ENCODE results near the gene CITED2.
A peak's percentile ranks its signal among the peaks of the same experiment; 100 is the strongest.
"Not testable (repeated sequence)": the region's sequence is repeated elsewhere in the genome, so short reads cannot be mapped to it uniquely, and the experiment has no call there.

The CITED2 gene

GRCh38 chr6:139374357-139375225 is at the start of gene CITED2:
CITED2 (minus strand) TSS chr6:139374648; CDS start chr6:139373944, 704 bp downstream.
- H3K4me3 ChIP-seq (ENCODE audit: low read depth, low read length), result peak within 1 kb of the TSS; percentile 79
- peak; percentile 90 for DNase-seq (ENCODE audit: low read depth)

- no peak overlapping the region for H3K4me3 ChIP-seq (ENCODE audit: low read depth, low read length)
- no peak for DNase-seq (ENCODE audit: low read depth)
Measured at GRCh38 chr6:139423037-139423703, 48.7 kb upstream of the CITED2 start.

- DNase-seq (ENCODE audit: low read depth), result no peak
- H3K4me3 ChIP-seq (ENCODE audit: low read depth, low read length), result no peak overlapping the region
Measured at GRCh38 chr6:139422105-139423036, 47.9 kb upstream of the CITED2 start.

GRCh38 chr6:139418481-139419132 is 44.2 kb upstream of the CITED2 start:
- DNase-seq (ENCODE audit: low read depth), result no peak
- no peak overlapping the region for H3K4me3 ChIP-seq (ENCODE audit: low read depth, low read length)

- H3K4me3 ChIP-seq (ENCODE audit: low read depth, low read length), result no peak overlapping the region
- DNase-seq (ENCODE audit: low read depth), result no peak
Measured at GRCh38 chr6:139416146-139416545, 41.7 kb upstream of the CITED2 start.

GRCh38 chr6:139415365-139415764 is 40.9 kb upstream of the CITED2 start:
- no peak overlapping the region for H3K4me3 ChIP-seq (ENCODE audit: low read depth, low read length)
- no peak for DNase-seq (ENCODE audit: low read depth)

- not testable (repeated sequence) for H3K4me3 ChIP-seq (ENCODE audit: low read depth, low read length); DNase-seq (ENCODE audit: low read depth)
Measured at GRCh38 chr6:139412103-139412502, 37.7 kb upstream of the CITED2 start.

GRCh38 chr6:139409026-139409425 is 34.6 kb upstream of the CITED2 start:
- no peak overlapping the region for H3K4me3 ChIP-seq (ENCODE audit: low read depth, low read length)
- DNase-seq (ENCODE audit: low read depth), result no peak

GRCh38 chr6:139407718-139408222 is 33.3 kb upstream of the CITED2 start:
- H3K4me3 ChIP-seq (ENCODE audit: low read depth, low read length), result no peak overlapping the region
- peak; percentile 91 for DNase-seq (ENCODE audit: low read depth)

GRCh38 chr6:139406577-139407343 is 32.3 kb upstream of the CITED2 start:
- DNase-seq (ENCODE audit: low read depth), result no peak
- no peak overlapping the region for H3K4me3 ChIP-seq (ENCODE audit: low read depth, low read length)

- no peak overlapping the region for H3K4me3 ChIP-seq (ENCODE audit: low read depth, low read length)
- peak; percentile 88 for DNase-seq (ENCODE audit: low read depth)
Measured at GRCh38 chr6:139402876-139403386, 28.5 kb upstream of the CITED2 start.

- DNase-seq (ENCODE audit: low read depth), result no peak
- no peak overlapping the region for H3K4me3 ChIP-seq (ENCODE audit: low read depth, low read length)
Measured at GRCh38 chr6:139398658-139399057, 24.2 kb upstream of the CITED2 start.

GRCh38 chr6:139395891-139396301 is 21.4 kb upstream of the CITED2 start:
- no peak overlapping the region for H3K4me3 ChIP-seq (ENCODE audit: low read depth, low read length)

GRCh38 chr6:139395371-139395770 is 20.9 kb upstream of the CITED2 start:
- no peak overlapping the region for H3K4me3 ChIP-seq (ENCODE audit: low read depth, low read length)
- DNase-seq (ENCODE audit: low read depth), result no peak

More at GRCh38 chr6:139395891-139396301, 21.4 kb upstream of the CITED2 start:
- no peak for DNase-seq (ENCODE audit: low read depth)

GRCh38 chr6:139394027-139394649 is 19.7 kb upstream of the CITED2 start:
- no peak overlapping the region for H3K4me3 ChIP-seq (ENCODE audit: low read depth, low read length)
- no peak for DNase-seq (ENCODE audit: low read depth)

- DNase-seq (ENCODE audit: low read depth), result no peak
- H3K4me3 ChIP-seq (ENCODE audit: low read depth, low read length), result no peak overlapping the region
Measured at GRCh38 chr6:139392794-139393193, 18.3 kb upstream of the CITED2 start.

- DNase-seq (ENCODE audit: low read depth), result no peak
- H3K4me3 ChIP-seq (ENCODE audit: low read depth, low read length), result no peak overlapping the region
Measured at GRCh38 chr6:139391709-139392108, 17.3 kb upstream of the CITED2 start.

GRCh38 chr6:139390447-139390846 is 16.0 kb upstream of the CITED2 start:
- no peak overlapping the region for H3K4me3 ChIP-seq (ENCODE audit: low read depth, low read length)
- no peak for DNase-seq (ENCODE audit: low read depth)

Measured in skeletal muscle cell (primary cell).